ENCODE data around the gene FUNDC2.

DNA sequence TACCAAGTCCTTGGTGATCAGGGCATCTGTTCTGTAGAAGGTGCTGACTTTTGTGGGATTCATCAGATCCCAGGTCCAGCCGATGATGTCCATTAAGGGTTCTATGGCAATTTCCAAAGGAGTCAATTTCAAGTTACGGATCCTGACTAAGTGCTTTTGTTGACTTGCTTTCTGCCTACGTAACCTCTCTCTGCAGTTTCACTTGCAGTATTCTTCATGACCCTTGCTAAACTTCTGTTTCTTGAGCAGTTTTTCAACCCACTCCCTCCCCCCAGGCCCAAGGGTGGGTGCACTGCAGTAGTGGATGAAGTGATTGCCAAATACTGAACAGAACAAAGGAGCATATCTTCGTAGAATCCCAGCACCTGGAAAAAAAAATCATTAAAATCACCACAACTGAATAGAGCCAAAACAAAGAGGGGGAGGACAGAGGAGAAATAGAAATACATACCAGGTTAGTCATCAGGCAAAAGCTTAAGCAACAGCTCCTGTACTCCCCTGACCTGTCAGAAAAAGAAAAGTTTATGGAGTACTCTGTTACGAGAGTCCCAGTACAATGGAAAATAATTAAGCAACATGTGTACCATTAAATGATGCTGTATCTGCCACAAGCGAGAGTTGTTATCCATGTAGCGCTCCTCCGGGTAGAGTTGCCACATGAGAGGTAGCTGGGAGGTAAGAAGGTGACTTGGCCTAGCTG lies 38.5 kb downstream of the FUNDC2 start:
- TF ChIP-seq KLF16 (tag by site-specific recombination; IDR thresholded peaks at IDR 0.05) = no peak
- no peak for TF ChIP-seq TCF7L2 (IDR thresholded peaks at IDR 0.05; ENCODE audit: borderline replicate concordance, low read depth, low read length)
- TF ChIP-seq ZNF274 (IDR thresholded peaks at IDR 0.05; ENCODE audit: low read length) = no peak
- TF ChIP-seq ZNF274 (tag by site-specific recombination; IDR thresholded peaks at IDR 0.05; ENCODE audit: borderline replicate concordance) = no peak
- no peak for TF ChIP-seq YY1 (tag by site-specific recombination; IDR thresholded peaks at IDR 0.05)
- TF ChIP-seq, protein P1, sequence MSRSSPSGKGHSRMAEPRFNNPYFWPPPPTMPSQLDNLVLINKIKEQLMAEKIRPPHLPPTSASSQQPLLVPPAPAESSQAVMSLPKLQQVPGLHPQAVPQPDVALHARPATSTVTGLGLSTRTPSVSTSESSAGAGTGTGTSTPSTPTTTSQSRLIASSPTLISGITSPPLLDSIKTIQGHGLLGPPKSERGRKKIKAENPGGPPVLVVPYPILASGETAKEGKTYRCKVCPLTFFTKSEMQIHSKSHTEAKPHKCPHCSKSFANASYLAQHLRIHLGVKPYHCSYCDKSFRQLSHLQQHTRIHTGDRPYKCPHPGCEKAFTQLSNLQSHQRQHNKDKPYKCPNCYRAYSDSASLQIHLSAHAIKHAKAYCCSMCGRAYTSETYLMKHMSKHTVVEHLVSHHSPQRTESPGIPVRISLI (tag by site-specific recombination; IDR thresholded peaks at IDR 0.05) = no peak
- TF ChIP-seq ZNF426 (tag by site-specific recombination; IDR thresholded peaks at IDR 0.05) = no peak
- TF ChIP-seq, protein P2, sequence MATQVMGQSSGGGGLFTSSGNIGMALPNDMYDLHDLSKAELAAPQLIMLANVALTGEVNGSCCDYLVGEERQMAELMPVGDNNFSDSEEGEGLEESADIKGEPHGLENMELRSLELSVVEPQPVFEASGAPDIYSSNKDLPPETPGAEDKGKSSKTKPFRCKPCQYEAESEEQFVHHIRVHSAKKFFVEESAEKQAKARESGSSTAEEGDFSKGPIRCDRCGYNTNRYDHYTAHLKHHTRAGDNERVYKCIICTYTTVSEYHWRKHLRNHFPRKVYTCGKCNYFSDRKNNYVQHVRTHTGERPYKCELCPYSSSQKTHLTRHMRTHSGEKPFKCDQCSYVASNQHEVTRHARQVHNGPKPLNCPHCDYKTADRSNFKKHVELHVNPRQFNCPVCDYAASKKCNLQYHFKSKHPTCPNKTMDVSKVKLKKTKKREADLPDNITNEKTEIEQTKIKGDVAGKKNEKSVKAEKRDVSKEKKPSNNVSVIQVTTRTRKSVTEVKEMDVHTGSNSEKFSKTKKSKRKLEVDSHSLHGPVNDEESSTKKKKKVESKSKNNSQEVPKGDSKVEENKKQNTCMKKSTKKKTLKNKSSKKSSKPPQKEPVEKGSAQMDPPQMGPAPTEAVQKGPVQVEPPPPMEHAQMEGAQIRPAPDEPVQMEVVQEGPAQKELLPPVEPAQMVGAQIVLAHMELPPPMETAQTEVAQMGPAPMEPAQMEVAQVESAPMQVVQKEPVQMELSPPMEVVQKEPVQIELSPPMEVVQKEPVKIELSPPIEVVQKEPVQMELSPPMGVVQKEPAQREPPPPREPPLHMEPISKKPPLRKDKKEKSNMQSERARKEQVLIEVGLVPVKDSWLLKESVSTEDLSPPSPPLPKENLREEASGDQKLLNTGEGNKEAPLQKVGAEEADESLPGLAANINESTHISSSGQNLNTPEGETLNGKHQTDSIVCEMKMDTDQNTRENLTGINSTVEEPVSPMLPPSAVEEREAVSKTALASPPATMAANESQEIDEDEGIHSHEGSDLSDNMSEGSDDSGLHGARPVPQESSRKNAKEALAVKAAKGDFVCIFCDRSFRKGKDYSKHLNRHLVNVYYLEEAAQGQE (tag by site-specific recombination; IDR thresholded peaks at IDR 0.05) = no peak
- TF ChIP-seq, protein P3, sequence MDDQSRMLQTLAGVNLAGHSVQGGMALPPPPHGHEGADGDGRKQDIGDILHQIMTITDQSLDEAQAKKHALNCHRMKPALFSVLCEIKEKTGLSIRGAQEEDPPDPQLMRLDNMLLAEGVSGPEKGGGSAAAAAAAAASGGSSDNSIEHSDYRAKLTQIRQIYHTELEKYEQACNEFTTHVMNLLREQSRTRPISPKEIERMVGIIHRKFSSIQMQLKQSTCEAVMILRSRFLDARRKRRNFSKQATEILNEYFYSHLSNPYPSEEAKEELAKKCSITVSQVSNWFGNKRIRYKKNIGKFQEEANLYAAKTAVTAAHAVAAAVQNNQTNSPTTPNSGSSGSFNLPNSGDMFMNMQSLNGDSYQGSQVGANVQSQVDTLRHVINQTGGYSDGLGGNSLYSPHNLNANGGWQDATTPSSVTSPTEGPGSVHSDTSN (CRISPR knock-in tag; IDR thresholded peaks at IDR 0.05) = no peak
